Fibroblast of peridontal ligament (primary cell): ENCODE measurements around the gene EVL.

ENCODE experiments used
- DNase-seq: peaks from one replicate; pipeline ENCODE4 v3.0.0-alpha.2; 2010; ENCODE audit errors: extremely low read depth

EVL gene

GRCh38 chr14:100128688-100129087 is 63.5 kb downstream of the EVL start:
- no peak for DNase-seq

GRCh38 chr14:100129161-100129589 is 64.0 kb downstream of the EVL start:
- DNase-seq: peak; percentile 49

GRCh38 chr14:100130521-100130920 is 65.3 kb downstream of the EVL start:
- DNase-seq: no peak

- DNase-seq: no peak
Observed at GRCh38 chr14:100131181-100131580, 66.0 kb downstream of the EVL start.

GRCh38 chr14:100132161-100132902 is 67.1 kb downstream of the EVL start:
- peak; percentile 35 for DNase-seq

GRCh38 chr14:100132903-100133510 is 67.8 kb downstream of the EVL start:
- DNase-seq: peak; percentile 70

- DNase-seq: no peak
Observed at GRCh38 chr14:100134586-100134985, 69.4 kb downstream of the EVL start.

- DNase-seq: no peak
Observed at GRCh38 chr14:100135073-100135472, 69.9 kb downstream of the EVL start.

GRCh38 chr14:100135784-100136183 is 70.6 kb downstream of the EVL start:
- no peak for DNase-seq

- DNase-seq: no peak
Observed at GRCh38 chr14:100137173-100137572, 72.0 kb downstream of the EVL start.

- DNase-seq: no peak
Observed at GRCh38 chr14:100138082-100138787, 73.0 kb downstream of the EVL start.

- no peak for DNase-seq
Observed at GRCh38 chr14:100138955-100139354, 73.7 kb downstream of the EVL start.

- no peak for DNase-seq
Observed at GRCh38 chr14:100140452-100141078, 75.3 kb downstream of the EVL start.

- DNase-seq: no peak
Observed at GRCh38 chr14:100141098-100141497, 75.9 kb downstream of the EVL start.

GRCh38 chr14:100142073-100143040 is 77.1 kb downstream of the EVL start:
- no peak for DNase-seq

- no peak for DNase-seq
Observed at GRCh38 chr14:100143523-100143922, 78.3 kb downstream of the EVL start.

- no peak for DNase-seq
Observed at GRCh38 chr14:100143934-100144333, 78.7 kb downstream of the EVL start.

- no peak for DNase-seq
Observed at GRCh38 chr14:100144645-100144995, 79.4 kb downstream of the EVL start.

- DNase-seq: no peak
Observed at GRCh38 chr14:100144996-100145646, 79.9 kb downstream of the EVL start.

GRCh38 chr14:100145682-100146464 is 80.7 kb downstream of the EVL start:
- no peak for DNase-seq
